Large intestine (tissue), 3 donors: Measurements from ENCODE around the gene KLF13. TPM values are rescaled to one million over a fixed set of nuclear protein-coding genes. Genes with fewer than 3 reads are reported as not detected.

ENCODE experiments used
- DNase-seq, 2 donors: peaks; one replicate each; pipeline versions ENCODE4 v3.0.0 to v3.0.0-alpha.2; 2013
- H3K27ac ChIP-seq: one replicate; pipeline ENCODE4 v1.5.1; 2013; ENCODE audit warnings: low read length
- H3K27me3 ChIP-seq: 2 replicates; pipeline ENCODE4 v1.6.1; 2013; ENCODE audit warnings: low read length; ENCODE audit not compliant: control insufficient read depth, insufficient read depth
- H3K36me3 ChIP-seq: 2 replicates; pipeline ENCODE4 v1.6.1; 2013; ENCODE audit warnings: low read length; ENCODE audit not compliant: control insufficient read depth, insufficient read depth
- H3K4me1 ChIP-seq: one replicate; pipeline ENCODE4 v1.6.1; 2013; ENCODE audit warnings: low read length; ENCODE audit not compliant: control insufficient read depth, insufficient read depth
- H3K4me3 ChIP-seq: one replicate; pipeline ENCODE4 v1.5.1; 2013; ENCODE audit warnings: low read length
- H3K9me3 ChIP-seq: one replicate; pipeline ENCODE4 v1.6.1; 2013; ENCODE audit warnings: mild to moderate bottlenecking, low read depth, low read length, moderate library complexity; ENCODE audit not compliant: control insufficient read depth
- WGBS: methylation state at CpG from one replicate; pipeline ENCODE4 v1.1.5; 2013; ENCODE audit warnings: low lambda C conversion rate; ENCODE audit not compliant: insufficient coverage; 5-methylcytosine and 5-hydroxymethylcytosine counted together
- polyA plus RNA-seq: library from polyadenylated mRNA; unstranded; fragments of 120-200 nt; gene quantifications from one replicate; pipeline ENCODE4 v1.2.1, GENCODE V29; 2013

The KLF13 gene
- polyA plus RNA-seq, 1 donor = 60.7 TPM

GRCh38 chr15:31365032-31365654, 38.5 kb downstream of the KLF13 start:
- H3K4me1 ChIP-seq = peaks cover 72% of the 10 kb centered on the region
- H3K9me3 ChIP-seq = no peaks in the 10 kb centered on the region
- no peak for DNase-seq
- no peak overlapping the region for H3K4me3 ChIP-seq
- H3K27me3 ChIP-seq = no peaks in the 10 kb centered on the region
- H3K36me3 ChIP-seq = no peaks in the 10 kb centered on the region
- no CpG with 5 or more reads among the region's 10 CpGs for WGBS
- H3K27ac ChIP-seq = peak overlapping the region; percentile 76

DNA sequence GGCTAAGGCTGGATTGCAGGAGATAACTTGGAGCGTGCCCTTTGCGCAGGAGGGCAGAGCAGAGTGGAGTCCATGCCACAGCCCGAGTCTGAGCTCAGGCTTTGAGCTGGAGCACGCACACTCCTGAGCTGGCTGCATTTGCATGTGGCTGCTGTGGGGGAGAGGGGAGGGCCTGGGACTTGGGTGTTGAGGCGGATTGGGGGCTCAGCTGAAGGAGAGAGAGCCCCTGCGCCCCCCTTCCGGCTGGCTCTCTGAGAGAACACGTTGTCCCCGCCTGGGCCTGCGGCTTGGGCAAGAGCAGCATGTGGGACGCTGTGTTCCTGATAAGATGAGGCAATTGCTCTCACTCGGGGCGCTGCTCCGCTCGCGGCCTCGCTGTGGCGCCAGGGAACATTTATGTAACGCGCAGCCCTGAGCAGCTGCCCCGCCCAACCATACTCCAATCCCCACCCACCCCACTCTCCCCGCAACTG, 39.1 kb downstream of the KLF13 start:
- H3K4me1 ChIP-seq = peaks cover 66% of the 10 kb centered on the region
- no peak overlapping the region for H3K4me3 ChIP-seq
- H3K36me3 ChIP-seq = no peaks in the 10 kb centered on the region
- peak overlapping the region; percentile 76 for H3K27ac ChIP-seq
- DNase-seq = peak; percentile 93 to 95
- WGBS = no CpG with 5 or more reads among the region's 22 CpGs
- H3K27me3 ChIP-seq = no peaks in the 10 kb centered on the region
- no peaks in the 10 kb centered on the region for H3K9me3 ChIP-seq

- Histone ChIP-seq H3K36me3 (no peaks in the 10 kb centered on the region), H3K4me1 (peaks cover 61% of the 10 kb centered on the region), H3K4me3 (no peak overlapping the region), H3K9me3 (no peaks in the 10 kb centered on the region), H3K27me3 (no peaks in the 10 kb centered on the region), H3K27ac (peak overlapping the region; percentile 68)
- DNase-seq = no peak
- no CpG with 5 or more reads among the region's 7 CpGs for WGBS
Observed at GRCh38 chr15:31366169-31366734, 39.6 kb downstream of the KLF13 start.

DNA sequence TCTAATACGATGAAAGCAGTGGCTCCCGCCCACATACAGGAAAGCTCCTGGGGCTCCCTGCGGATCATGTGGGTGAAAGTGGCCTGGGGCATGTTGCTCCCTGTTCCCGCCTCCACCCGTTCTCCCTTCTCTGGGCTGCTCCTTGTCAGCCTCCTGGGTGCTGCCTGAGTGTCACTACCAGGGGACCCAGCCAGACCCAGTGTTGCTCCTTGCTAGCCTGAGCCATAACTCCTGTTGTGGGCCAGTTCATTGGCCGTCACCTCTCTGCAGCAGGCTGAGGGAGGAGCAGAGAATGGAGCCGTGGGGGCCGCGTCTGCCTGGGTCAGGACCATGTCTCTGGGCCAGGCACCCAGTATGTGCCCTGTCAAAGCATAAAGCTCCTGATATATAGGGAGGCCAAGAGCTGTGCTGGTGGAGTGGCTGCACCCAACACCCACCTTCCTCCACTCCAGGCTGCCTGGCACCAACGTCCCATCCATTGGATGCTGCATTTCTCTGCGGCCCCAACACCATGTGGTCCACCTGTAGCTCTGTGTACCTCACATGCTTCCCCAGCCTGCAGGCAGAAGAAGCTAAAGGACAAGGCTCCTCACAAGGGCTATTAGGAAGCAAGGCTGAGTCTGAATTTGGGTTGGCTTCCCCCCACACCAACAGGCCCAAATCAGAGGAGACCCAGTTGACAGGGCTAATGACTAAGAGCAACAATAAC, 40.5 kb downstream of the KLF13 start:
- WGBS = no CpG with 5 or more reads among the region's 11 CpGs
- Histone ChIP-seq H3K9me3 (no peaks in the 10 kb centered on the region), H3K4me3 (no peak overlapping the region), H3K36me3 (no peaks in the 10 kb centered on the region), H3K27me3 (no peaks in the 10 kb centered on the region), H3K4me1 (peaks cover 51% of the 10 kb centered on the region), H3K27ac (peak overlapping the region; percentile 24)
- no peak for DNase-seq

- H3K27me3 ChIP-seq = no peaks in the 10 kb centered on the region
- WGBS = no CpG with 5 or more reads among the region's 13 CpGs
- peaks cover 51% of the 10 kb centered on the region for H3K4me1 ChIP-seq
- peaks cover 5% of the 10 kb centered on the region for H3K36me3 ChIP-seq
- H3K27ac ChIP-seq = peak overlapping the region; percentile 24
- DNase-seq = peak in 1 of 2 donors; percentile 56
- H3K9me3 ChIP-seq = no peaks in the 10 kb centered on the region
- H3K4me3 ChIP-seq = no peak overlapping the region
Observed at GRCh38 chr15:31367730-31368344, 41.2 kb downstream of the KLF13 start.

- Histone ChIP-seq H3K4me3 (no peak overlapping the region), H3K9me3 (no peaks in the 10 kb centered on the region), H3K36me3 (peaks cover 13% of the 10 kb centered on the region), H3K27me3 (no peaks in the 10 kb centered on the region), H3K27ac (no peak overlapping the region), H3K4me1 (peaks cover 51% of the 10 kb centered on the region)
- WGBS = 83% methylated on average over 1 of the region's 1 CpG
- no peak for DNase-seq
Observed at GRCh38 chr15:31369727-31370126, 43.1 kb downstream of the KLF13 start.

DNA sequence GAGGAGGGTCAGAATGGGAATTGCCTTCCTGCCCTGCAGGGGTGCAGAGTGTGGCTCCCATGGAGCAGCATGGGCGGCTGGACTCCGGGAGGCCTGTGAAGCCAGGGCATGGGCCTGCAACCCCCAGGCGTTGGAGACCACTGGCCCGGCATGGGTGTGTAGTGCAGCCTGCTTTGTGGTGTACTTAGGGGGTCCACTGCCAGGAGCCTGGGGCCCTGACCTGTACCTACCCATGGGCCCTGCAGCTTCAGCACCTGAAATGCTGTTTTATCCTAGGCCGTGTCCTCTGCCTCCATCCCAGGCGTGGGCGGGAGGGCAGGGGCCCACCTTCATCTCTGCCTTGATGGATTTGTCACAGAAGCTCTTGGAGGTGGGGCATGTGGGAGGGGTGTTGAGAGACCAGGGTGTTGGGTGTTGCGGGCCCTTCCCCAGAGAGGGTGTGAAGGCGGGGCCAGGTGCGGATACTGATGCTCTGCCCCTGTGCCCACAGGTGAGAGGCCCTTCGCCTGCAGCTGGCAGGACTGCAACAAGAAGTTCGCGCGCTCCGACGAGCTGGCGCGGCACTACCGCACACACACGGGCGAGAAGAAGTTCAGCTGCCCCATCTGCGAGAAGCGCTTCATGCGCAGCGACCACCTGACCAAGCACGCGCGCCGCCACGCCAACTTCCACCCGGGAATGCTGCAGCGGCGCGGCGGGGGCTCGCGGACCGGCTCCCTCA, 45.0 kb downstream of the KLF13 start:
- no CpG with 5 or more reads among the region's 38 CpGs for WGBS
- Histone ChIP-seq H3K4me1 (peaks cover 53% of the 10 kb centered on the region), H3K27ac (no peak overlapping the region), H3K27me3 (no peaks in the 10 kb centered on the region), H3K4me3 (no peak overlapping the region), H3K9me3 (no peaks in the 10 kb centered on the region), H3K36me3 (peaks cover 17% of the 10 kb centered on the region)
- no peak for DNase-seq

DNA sequence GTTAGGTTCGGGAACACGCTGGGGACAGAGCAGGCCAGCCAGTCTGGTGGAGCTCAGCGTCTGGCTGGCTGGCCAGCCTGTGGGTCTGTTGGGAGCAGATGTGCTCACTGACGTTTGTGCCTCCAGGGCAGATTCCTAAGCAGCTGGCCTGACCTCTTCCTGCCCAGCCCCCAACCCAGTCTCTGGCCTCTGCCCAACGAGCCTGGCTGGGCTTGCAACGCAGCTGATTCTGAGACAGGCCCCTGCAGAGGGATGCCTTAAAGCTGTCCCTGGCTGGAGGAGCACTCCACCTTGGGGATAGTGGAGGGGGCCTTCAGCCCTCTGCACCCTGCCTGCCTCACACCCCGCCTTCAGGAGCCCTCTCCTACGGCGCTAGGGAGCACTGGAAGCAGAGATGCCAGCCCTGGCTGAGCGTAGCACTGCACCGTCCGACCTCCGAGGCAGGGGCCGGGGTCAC, 46.0 kb downstream of the KLF13 start:
- Histone ChIP-seq H3K4me3 (no peak overlapping the region), H3K4me1 (peaks cover 54% of the 10 kb centered on the region), H3K27me3 (no peaks in the 10 kb centered on the region), H3K36me3 (peaks cover 17% of the 10 kb centered on the region), H3K27ac (no peak overlapping the region), H3K9me3 (no peaks in the 10 kb centered on the region)
- WGBS = no CpG with 5 or more reads among the region's 14 CpGs
- DNase-seq = no peak

- no CpG with 5 or more reads among the region's 23 CpGs for WGBS
- Histone ChIP-seq H3K36me3 (peaks cover 17% of the 10 kb centered on the region), H3K9me3 (no peaks in the 10 kb centered on the region), H3K27ac (peak overlapping the region; percentile 91), H3K4me1 (peaks cover 54% of the 10 kb centered on the region), H3K4me3 (no peak overlapping the region), H3K27me3 (no peaks in the 10 kb centered on the region)
- no peak for DNase-seq
Observed at GRCh38 chr15:31373096-31373865, 46.6 kb downstream of the KLF13 start.
